ENCODE results near the gene PIP5KL1. TPM values are rescaled to one million over a fixed set of nuclear protein-coding genes. Genes with fewer than 3 reads are reported as not detected.

PIP5KL1 gene
- total and polyA plus RNA-seq, 4 donors, result 2.7 to 19.1 (median 11.9) TPM

DNA sequence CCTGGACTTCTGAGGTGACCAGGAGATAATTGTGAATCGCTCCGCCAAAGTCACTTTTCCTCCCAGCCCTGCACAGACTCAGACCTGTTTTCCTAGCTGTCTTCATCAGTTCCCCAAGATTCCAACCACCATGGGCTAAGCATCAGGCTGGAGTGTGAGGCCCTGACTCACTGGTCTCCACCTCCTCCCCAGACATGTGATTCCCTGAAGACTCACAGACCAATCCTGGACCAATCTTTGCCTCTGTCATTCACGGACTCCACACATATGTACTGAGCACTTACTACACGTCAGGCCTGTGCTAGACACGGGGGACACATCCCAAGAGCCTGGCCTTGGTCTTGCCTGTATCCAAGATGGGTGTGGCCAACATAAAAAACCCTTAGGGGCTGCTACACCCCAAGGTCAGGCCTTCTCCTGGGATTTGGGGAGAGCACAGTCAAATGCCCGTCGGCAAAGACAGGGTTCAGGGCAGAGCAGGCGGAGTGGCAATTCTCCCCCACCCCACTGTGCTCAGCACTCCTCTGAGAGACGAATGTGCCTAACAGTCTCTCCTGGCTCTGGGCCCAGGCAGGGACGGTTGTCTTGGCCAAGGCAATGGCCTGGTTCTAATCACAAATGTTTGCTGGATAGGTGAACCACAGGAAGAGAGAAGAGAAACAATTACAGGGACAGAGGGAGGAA is 38.3 kb upstream of the PIP5KL1 start:
- Histone ChIP-seq H3K27ac (ENCODE audit: low read depth, low read length) (peak overlapping the region; percentile 79), H3K4me1 (ENCODE audit: control insufficient read depth, insufficient read depth, low read length) (peaks cover 100% of the 10 kb centered on the region), H3K27me3 (ENCODE audit: control insufficient read depth, insufficient read depth, low read length) (no peaks in the 10 kb centered on the region), H3K4me3 (ENCODE audit: low read depth, low read length) (no peak overlapping the region), H3K9me3 (ENCODE audit: control insufficient read depth, insufficient read depth, low read length) (no peaks in the 10 kb centered on the region), H3K36me3 (ENCODE audit: control insufficient read depth, insufficient read depth, low read length) (peaks cover 31% of the 10 kb centered on the region)
- peak in 2 of 6 donors; percentile 79 to 81 for DNase-seq (ENCODE audit: low read depth in 4 of 6, low spot score in 6 of 6)
- 54% methylated on average over 10 of the region's 10 CpGs for WGBS (ENCODE audit: insufficient coverage)

DNA sequence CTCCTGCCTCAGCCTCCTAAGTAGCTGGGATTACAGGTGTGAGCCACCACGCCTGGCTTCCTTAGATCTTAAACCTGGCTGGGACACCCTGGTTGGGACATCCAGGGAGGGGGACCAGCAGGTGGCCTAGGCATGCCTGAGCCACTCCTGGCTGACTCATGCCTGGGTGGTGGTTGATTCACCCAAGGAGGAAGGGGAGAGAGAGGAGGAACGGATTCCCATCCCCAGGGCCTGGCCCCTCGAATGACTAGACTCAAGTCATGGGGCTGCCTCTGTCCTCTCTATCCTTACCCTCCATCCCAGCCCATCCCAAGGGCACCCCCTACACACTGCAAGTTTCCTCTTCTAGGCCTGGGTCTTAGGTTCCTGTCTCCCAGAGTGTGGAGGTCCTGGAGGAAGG is 37.5 kb upstream of the PIP5KL1 start:
- DNase-seq (ENCODE audit: low read depth in 4 of 6, low spot score in 6 of 6), result no peak
- no peak overlapping the region for H3K4me3 ChIP-seq (ENCODE audit: low read depth, low read length)
- 100% methylated on average over 1 of the region's 3 CpGs for WGBS (ENCODE audit: insufficient coverage)

DNA sequence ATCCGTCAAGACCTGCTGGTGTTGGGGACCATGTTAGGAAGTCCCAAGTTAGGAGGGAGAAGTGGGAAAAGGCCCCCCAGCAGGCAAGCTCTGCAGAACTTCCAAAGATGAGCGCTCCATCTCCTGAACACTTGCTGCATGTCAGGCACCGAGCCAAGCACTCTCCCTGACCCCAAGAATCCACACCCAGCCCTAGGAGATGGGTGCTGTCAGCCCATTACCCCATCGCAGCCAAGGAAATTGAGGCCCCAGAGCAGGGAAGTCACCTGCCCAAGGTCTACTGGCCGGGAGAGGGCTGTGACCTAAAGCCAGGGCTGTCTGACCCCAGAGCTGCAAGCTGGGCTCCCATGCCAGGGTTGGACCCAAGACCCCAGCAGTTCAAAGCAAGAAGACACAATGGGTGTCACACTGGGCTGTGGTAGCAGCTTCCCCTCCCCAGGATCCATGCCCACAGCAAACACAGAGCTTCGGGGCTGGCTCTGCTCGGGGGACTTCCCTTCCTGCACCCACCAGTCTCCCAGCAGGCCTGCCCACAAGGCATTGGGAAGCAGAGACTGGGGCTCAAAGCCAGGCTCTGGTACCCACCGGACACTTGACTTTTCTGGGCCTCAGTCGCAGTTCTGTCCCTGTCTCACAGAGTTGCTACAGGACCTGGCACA is 36.7 kb upstream of the PIP5KL1 start:
- Histone ChIP-seq H3K36me3 (ENCODE audit: control insufficient read depth, insufficient read depth, low read length) (peaks cover 27% of the 10 kb centered on the region), H3K9me3 (ENCODE audit: control insufficient read depth, insufficient read depth, low read length) (no peaks in the 10 kb centered on the region), H3K4me3 (ENCODE audit: low read depth, low read length) (no peak overlapping the region), H3K4me1 (ENCODE audit: control insufficient read depth, insufficient read depth, low read length) (peaks cover 100% of the 10 kb centered on the region), H3K27me3 (ENCODE audit: control insufficient read depth, insufficient read depth, low read length) (no peaks in the 10 kb centered on the region), H3K27ac (ENCODE audit: low read depth, low read length) (peak overlapping the region; percentile 99)
- peak in 1 of 6 donors; percentile 6 for DNase-seq (ENCODE audit: low read depth in 4 of 6, low spot score in 6 of 6)
- 70% methylated on average over 8 of the region's 9 CpGs for WGBS (ENCODE audit: insufficient coverage)

More for the DNA sequence above, 37.5 kb upstream of the PIP5KL1 start:
- H3K9me3 ChIP-seq (ENCODE audit: control insufficient read depth, insufficient read depth, low read length), result no peaks in the 10 kb centered on the region
- H3K36me3 ChIP-seq (ENCODE audit: control insufficient read depth, insufficient read depth, low read length), result peaks cover 32% of the 10 kb centered on the region
- no peaks in the 10 kb centered on the region for H3K27me3 ChIP-seq (ENCODE audit: control insufficient read depth, insufficient read depth, low read length)
- H3K4me1 ChIP-seq (ENCODE audit: control insufficient read depth, insufficient read depth, low read length), result peaks cover 100% of the 10 kb centered on the region
- peak overlapping the region; percentile 10 for H3K27ac ChIP-seq (ENCODE audit: low read depth, low read length)

- Histone ChIP-seq H3K36me3 (ENCODE audit: control insufficient read depth, insufficient read depth, low read length) (peaks cover 25% of the 10 kb centered on the region), H3K9me3 (ENCODE audit: control insufficient read depth, insufficient read depth, low read length) (no peaks in the 10 kb centered on the region), H3K4me3 (ENCODE audit: low read depth, low read length) (no peak overlapping the region), H3K27ac (ENCODE audit: low read depth, low read length) (peak overlapping the region; percentile 99), H3K27me3 (ENCODE audit: control insufficient read depth, insufficient read depth, low read length) (no peaks in the 10 kb centered on the region), H3K4me1 (ENCODE audit: control insufficient read depth, insufficient read depth, low read length) (peaks cover 100% of the 10 kb centered on the region)
- WGBS (ENCODE audit: insufficient coverage), result 63% methylated on average over 7 of the region's 8 CpGs
- DNase-seq (ENCODE audit: low read depth in 4 of 6, low spot score in 6 of 6), result peak in 1 of 6 donors; percentile 32
Measured at GRCh38 chr9:127966416-127967150, 36.0 kb upstream of the PIP5KL1 start.

- WGBS (ENCODE audit: insufficient coverage), result 69% methylated on average over 4 of the region's 6 CpGs
- DNase-seq (ENCODE audit: low read depth in 4 of 6, low spot score in 6 of 6), result no peak
- H3K4me1 ChIP-seq (ENCODE audit: control insufficient read depth, insufficient read depth, low read length), result peaks cover 99% of the 10 kb centered on the region
Measured at GRCh38 chr9:127965953-127966352, 35.4 kb upstream of the PIP5KL1 start.

DNA sequence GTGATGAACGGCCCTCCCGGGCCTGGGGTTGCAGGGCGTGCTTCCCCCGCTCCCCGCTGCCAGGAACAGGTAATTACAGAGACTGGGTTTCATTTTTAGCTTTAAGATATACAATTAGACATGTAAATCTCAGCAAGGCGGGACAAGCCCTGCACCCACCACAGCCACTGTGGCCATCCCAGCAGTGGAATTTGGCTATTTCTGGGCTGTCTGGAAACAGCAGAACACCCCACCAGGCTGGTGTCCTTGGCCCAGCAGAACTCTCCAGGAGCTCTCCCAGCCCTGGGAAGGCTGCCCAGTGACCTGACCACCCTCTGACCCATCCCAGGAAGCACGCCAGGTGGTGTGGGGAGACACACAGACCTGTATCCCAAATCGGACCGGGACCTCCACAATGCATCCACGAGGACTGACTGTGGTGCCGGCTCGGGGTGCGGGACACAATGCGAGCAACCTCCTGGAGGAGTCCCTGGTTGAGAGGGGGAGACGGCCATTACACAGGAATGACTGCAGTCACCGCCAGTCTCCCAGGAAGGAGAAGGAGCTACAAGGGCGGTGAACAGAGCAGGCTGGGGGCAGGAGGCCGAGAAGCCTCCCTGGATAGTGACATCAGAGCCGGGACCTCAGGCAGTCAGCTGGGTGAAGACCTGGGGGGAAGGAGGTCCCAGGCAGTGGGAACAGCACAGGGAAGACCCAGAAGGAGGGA is 32.9 kb upstream of the PIP5KL1 start:
- DNase-seq (ENCODE audit: low read depth in 4 of 6, low spot score in 6 of 6), result no peak
- H3K9me3 ChIP-seq (ENCODE audit: control insufficient read depth, insufficient read depth, low read length), result no peaks in the 10 kb centered on the region
- H3K36me3 ChIP-seq (ENCODE audit: control insufficient read depth, insufficient read depth, low read length), result peaks cover 25% of the 10 kb centered on the region
- no peaks in the 10 kb centered on the region for H3K27me3 ChIP-seq (ENCODE audit: control insufficient read depth, insufficient read depth, low read length)
- no peak overlapping the region for H3K4me3 ChIP-seq (ENCODE audit: low read depth, low read length)
- 83% methylated on average over 14 of the region's 19 CpGs for WGBS (ENCODE audit: insufficient coverage)
- peaks cover 86% of the 10 kb centered on the region for H3K4me1 ChIP-seq (ENCODE audit: control insufficient read depth, insufficient read depth, low read length)
- peak overlapping the region; percentile 40 for H3K27ac ChIP-seq (ENCODE audit: low read depth, low read length)

More at GRCh38 chr9:127965953-127966352, 35.4 kb upstream of the PIP5KL1 start:
- Histone ChIP-seq H3K36me3 (ENCODE audit: control insufficient read depth, insufficient read depth, low read length) (peaks cover 29% of the 10 kb centered on the region), H3K27ac (ENCODE audit: low read depth, low read length) (peak overlapping the region; percentile 99), H3K9me3 (ENCODE audit: control insufficient read depth, insufficient read depth, low read length) (no peaks in the 10 kb centered on the region), H3K27me3 (ENCODE audit: control insufficient read depth, insufficient read depth, low read length) (no peaks in the 10 kb centered on the region), H3K4me3 (ENCODE audit: low read depth, low read length) (peak overlapping the region; percentile 1)

GRCh38 chr9:127963041-127963358 is 32.4 kb upstream of the PIP5KL1 start:
- peaks cover 81% of the 10 kb centered on the region for H3K4me1 ChIP-seq (ENCODE audit: control insufficient read depth, insufficient read depth, low read length)
- H3K27ac ChIP-seq (ENCODE audit: low read depth, low read length), result peak overlapping the region; percentile 40
- H3K9me3 ChIP-seq (ENCODE audit: control insufficient read depth, insufficient read depth, low read length), result no peaks in the 10 kb centered on the region
- 73% methylated on average over 2 of the region's 3 CpGs for WGBS (ENCODE audit: insufficient coverage)
- peaks cover 25% of the 10 kb centered on the region for H3K36me3 ChIP-seq (ENCODE audit: control insufficient read depth, insufficient read depth, low read length)
- H3K27me3 ChIP-seq (ENCODE audit: control insufficient read depth, insufficient read depth, low read length), result no peaks in the 10 kb centered on the region
- no peak overlapping the region for H3K4me3 ChIP-seq (ENCODE audit: low read depth, low read length)
- no peak for DNase-seq (ENCODE audit: low read depth in 4 of 6, low spot score in 6 of 6)

- Histone ChIP-seq H3K9me3 (ENCODE audit: control insufficient read depth, insufficient read depth, low read length) (peaks cover 2% of the 10 kb centered on the region), H3K4me1 (ENCODE audit: control insufficient read depth, insufficient read depth, low read length) (peaks cover 74% of the 10 kb centered on the region), H3K27ac (ENCODE audit: low read depth, low read length) (peak overlapping the region; percentile 40), H3K36me3 (ENCODE audit: control insufficient read depth, insufficient read depth, low read length) (peaks cover 25% of the 10 kb centered on the region), H3K27me3 (ENCODE audit: control insufficient read depth, insufficient read depth, low read length) (no peaks in the 10 kb centered on the region), H3K4me3 (ENCODE audit: low read depth, low read length) (no peak overlapping the region)
- 48% methylated on average over 3 of the region's 3 CpGs for WGBS (ENCODE audit: insufficient coverage)
- no peak for DNase-seq (ENCODE audit: low read depth in 4 of 6, low spot score in 6 of 6)
Measured at GRCh38 chr9:127962278-127962677, 31.7 kb upstream of the PIP5KL1 start.

DNA sequence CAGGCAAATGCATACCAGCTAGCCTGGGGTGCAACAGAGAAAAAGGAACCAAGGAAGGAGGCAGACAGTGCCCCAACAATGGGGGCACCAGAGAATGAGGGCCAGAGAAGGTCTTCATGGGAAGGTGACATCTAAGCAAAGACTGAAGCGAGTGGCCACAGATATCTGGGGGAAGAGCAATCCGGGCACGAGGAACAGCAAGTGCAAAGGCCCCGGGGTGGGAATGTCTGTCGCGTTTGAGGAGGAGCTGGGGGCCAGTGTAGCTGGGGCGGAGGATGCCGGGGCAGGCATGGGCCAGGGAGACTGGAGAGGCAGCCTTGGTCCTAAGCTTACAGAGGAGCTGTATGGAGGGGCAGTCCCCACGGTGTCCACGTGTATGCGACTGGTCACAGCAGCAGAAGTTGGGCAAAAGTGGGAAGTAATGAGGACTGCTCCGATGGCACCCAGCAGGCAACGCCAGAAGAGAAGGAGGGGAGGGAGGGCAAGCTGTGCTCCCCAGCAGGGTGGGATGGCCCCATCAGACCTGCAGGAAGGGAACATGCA is 31.1 kb upstream of the PIP5KL1 start:
- WGBS (ENCODE audit: insufficient coverage), result 95% methylated on average over 13 of the region's 13 CpGs
- H3K4me1 ChIP-seq (ENCODE audit: control insufficient read depth, insufficient read depth, low read length), result peaks cover 68% of the 10 kb centered on the region
- H3K36me3 ChIP-seq (ENCODE audit: control insufficient read depth, insufficient read depth, low read length), result peaks cover 25% of the 10 kb centered on the region
- peaks cover 2% of the 10 kb centered on the region for H3K9me3 ChIP-seq (ENCODE audit: control insufficient read depth, insufficient read depth, low read length)
- H3K4me3 ChIP-seq (ENCODE audit: low read depth, low read length), result no peak overlapping the region
- H3K27ac ChIP-seq (ENCODE audit: low read depth, low read length), result peak overlapping the region; percentile 33
- no peaks in the 10 kb centered on the region for H3K27me3 ChIP-seq (ENCODE audit: control insufficient read depth, insufficient read depth, low read length)
- no peak for DNase-seq (ENCODE audit: low read depth in 4 of 6, low spot score in 6 of 6)

Data from spinal cord (tissue), 10 donors.